HEK293 (cell line): ENCODE data around the gene URAD.

Experiments used
- CTCF ChIP-seq: fragments of 450-650 bp; formaldehyde crosslinking; IDR thresholded peaks from 2 replicates; pipeline ENCODE4 v1.5.1; 2016; ENCODE audit warnings: missing biosample characterization, missing genetic modification characterization
- ZNF362 ChIP-seq: fragments of 450-650 bp; formaldehyde crosslinking; IDR thresholded peaks from 2 replicates; pipeline ENCODE4 v1.5.1; 2016; ENCODE audit warnings: missing biosample characterization, missing genetic modification characterization
- ZNF510 ChIP-seq: fragments of 450-650 bp; formaldehyde crosslinking; IDR thresholded peaks from 2 replicates; pipeline ENCODE4 v1.5.1; 2018; ENCODE audit warnings: mild to moderate bottlenecking, missing genetic modification characterization, missing biosample characterization; ENCODE audit not compliant: insufficient replicate concordance
- ZNF530 ChIP-seq: fragments of 450-650 bp; formaldehyde crosslinking; IDR thresholded peaks from 2 replicates; pipeline ENCODE4 v1.5.1; 2016; ENCODE audit warnings: low read depth, missing biosample characterization, missing genetic modification characterization
- ZNF549 ChIP-seq: fragments of 450-650 bp; IDR thresholded peaks from 2 replicates; pipeline ENCODE4 v1.5.1; 2018; ENCODE audit warnings: missing biosample characterization, missing genetic modification characterization, mild to moderate bottlenecking, inconsistent platforms, moderate library complexity
- ZNF561 ChIP-seq: fragments of 450-650 bp; IDR thresholded peaks from 2 replicates; pipeline ENCODE4 v1.5.1; 2018; ENCODE audit warnings: missing biosample characterization, missing genetic modification characterization, borderline replicate concordance
- ZNF623 ChIP-seq: fragments of 450-650 bp; formaldehyde crosslinking; IDR thresholded peaks from 2 replicates; pipeline ENCODE4 v1.5.1; 2016; ENCODE audit warnings: missing biosample characterization, missing genetic modification characterization
- ZNF830 ChIP-seq: fragments of 450-650 bp; IDR thresholded peaks from 2 replicates; pipeline ENCODE4 v1.5.0; 2018; ENCODE audit warnings: missing biosample characterization, missing genetic modification characterization, low read depth, mild to moderate bottlenecking, moderate library complexity
- TF ChIP-seq, protein P1 (sequence below): fragments of 450-650 bp; formaldehyde crosslinking; IDR thresholded peaks from 2 replicates; pipeline ENCODE4 v1.5.1; 2016; ENCODE audit warnings: missing biosample characterization, missing genetic modification characterization
- TF ChIP-seq, protein P2 (sequence below): fragments of 450-650 bp; formaldehyde crosslinking; IDR thresholded peaks from 2 replicates; pipeline ENCODE4 v1.5.1; 2016; ENCODE audit warnings: missing biosample characterization, missing genetic modification characterization, borderline replicate concordance
- TF ChIP-seq, protein P3 (sequence below): fragments of 450-650 bp; formaldehyde crosslinking; IDR thresholded peaks from 2 replicates; pipeline ENCODE4 v1.5.1; 2017; ENCODE audit warnings: missing biosample characterization, mild to moderate bottlenecking, missing genetic modification characterization, moderate library complexity

DNA sequence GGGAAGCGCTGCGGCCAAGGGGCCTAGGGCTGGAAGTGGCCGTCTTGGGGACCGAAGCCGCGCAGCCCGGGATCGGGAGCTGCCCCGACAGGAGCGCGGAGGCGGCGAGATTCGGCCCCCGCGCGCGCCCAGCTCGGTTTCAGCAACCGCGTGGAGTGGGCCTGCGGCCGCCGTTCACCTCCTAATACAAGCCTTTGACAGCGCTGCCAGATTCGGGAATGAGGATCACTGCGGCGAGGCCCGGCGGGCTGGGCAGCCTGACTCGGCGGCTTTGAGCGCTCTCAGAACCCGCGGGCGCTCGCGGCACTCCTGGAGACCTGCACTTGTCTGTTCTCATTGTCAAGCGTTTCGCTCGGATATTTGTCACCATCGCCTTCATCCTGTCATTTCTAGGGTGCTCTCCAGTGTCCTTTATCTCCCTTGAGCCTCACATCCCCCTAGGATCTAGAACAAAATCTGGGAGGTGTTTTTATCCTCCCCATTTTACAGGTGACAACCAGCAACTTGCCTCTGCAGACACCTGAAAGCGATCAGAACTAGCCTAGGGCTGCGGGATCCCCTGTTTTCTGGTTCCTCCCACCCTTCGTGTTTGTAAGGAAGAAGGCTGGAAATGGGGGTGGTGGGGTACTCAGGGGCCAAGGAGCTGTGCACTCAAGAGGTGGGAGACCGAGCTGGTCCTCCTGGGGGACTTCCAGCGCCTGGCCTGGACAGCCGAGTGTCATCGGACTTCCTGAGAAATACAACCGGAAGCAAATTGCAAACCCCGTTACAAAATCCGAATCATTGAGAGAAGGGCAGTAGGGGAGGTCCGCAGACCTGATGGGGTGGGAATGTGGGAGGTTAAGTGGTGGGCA is 17.9 kb downstream of the URAD start:
- TF ChIP-seq CTCF (tag by site-specific recombination) = no peak
- no peak for TF ChIP-seq ZNF362 (tag by site-specific recombination)
- TF ChIP-seq, protein P1, sequence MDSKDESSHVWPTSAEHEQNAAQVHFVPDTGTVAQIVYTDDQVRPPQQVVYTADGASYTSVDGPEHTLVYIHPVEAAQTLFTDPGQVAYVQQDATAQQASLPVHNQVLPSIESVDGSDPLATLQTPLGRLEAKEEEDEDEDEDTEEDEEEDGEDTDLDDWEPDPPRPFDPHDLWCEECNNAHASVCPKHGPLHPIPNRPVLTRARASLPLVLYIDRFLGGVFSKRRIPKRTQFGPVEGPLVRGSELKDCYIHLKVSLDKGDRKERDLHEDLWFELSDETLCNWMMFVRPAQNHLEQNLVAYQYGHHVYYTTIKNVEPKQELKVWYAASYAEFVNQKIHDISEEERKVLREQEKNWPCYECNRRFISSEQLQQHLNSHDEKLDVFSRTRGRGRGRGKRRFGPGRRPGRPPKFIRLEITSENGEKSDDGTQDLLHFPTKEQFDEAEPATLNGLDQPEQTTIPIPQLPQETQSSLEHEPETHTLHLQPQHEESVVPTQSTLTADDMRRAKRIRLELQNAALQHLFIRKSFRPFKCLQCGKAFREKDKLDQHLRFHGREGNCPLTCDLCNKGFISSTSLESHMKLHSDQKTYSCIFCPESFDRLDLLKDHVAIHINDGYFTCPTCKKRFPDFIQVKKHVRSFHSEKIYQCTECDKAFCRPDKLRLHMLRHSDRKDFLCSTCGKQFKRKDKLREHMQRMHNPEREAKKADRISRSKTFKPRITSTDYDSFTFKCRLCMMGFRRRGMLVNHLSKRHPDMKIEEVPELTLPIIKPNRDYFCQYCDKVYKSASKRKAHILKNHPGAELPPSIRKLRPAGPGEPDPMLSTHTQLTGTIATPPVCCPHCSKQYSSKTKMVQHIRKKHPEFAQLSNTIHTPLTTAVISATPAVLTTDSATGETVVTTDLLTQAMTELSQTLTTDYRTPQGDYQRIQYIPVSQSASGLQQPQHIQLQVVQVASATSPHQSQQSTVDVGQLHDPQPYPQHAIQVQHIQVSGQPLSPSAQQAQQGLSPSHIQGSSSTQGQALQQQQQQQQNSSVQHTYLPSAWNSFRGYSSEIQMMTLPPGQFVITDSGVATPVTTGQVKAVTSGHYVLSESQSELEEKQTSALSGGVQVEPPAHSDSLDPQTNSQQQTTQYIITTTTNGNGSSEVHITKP (tag by site-specific recombination) = no peak
- TF ChIP-seq, protein P2, sequence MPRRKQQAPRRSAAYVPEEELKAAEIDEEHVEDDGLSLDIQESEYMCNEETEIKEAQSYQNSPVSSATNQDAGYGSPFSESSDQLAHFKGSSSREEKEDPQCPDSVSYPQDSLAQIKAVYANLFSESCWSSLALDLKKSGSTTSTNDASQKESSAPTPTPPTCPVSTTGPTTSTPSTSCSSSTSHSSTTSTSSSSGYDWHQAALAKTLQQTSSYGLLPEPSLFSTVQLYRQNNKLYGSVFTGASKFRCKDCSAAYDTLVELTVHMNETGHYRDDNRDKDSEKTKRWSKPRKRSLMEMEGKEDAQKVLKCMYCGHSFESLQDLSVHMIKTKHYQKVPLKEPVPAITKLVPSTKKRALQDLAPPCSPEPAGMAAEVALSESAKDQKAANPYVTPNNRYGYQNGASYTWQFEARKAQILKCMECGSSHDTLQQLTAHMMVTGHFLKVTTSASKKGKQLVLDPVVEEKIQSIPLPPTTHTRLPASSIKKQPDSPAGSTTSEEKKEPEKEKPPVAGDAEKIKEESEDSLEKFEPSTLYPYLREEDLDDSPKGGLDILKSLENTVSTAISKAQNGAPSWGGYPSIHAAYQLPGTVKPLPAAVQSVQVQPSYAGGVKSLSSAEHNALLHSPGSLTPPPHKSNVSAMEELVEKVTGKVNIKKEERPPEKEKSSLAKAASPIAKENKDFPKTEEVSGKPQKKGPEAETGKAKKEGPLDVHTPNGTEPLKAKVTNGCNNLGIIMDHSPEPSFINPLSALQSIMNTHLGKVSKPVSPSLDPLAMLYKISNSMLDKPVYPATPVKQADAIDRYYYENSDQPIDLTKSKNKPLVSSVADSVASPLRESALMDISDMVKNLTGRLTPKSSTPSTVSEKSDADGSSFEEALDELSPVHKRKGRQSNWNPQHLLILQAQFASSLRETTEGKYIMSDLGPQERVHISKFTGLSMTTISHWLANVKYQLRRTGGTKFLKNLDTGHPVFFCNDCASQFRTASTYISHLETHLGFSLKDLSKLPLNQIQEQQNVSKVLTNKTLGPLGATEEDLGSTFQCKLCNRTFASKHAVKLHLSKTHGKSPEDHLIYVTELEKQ (tag by site-specific recombination) = no peak
- TF ChIP-seq ZNF623 (tag by site-specific recombination) = no peak
- TF ChIP-seq ZNF530 (tag by site-specific recombination) = no peak
- no peak for TF ChIP-seq ZNF510 (tag by site-specific recombination)
- no peak for TF ChIP-seq ZNF830 (tag by site-specific recombination)
- TF ChIP-seq ZNF549 (tag by site-specific recombination) = no peak
- TF ChIP-seq ZNF561 (tag by site-specific recombination) = no peak
- TF ChIP-seq, protein P3, sequence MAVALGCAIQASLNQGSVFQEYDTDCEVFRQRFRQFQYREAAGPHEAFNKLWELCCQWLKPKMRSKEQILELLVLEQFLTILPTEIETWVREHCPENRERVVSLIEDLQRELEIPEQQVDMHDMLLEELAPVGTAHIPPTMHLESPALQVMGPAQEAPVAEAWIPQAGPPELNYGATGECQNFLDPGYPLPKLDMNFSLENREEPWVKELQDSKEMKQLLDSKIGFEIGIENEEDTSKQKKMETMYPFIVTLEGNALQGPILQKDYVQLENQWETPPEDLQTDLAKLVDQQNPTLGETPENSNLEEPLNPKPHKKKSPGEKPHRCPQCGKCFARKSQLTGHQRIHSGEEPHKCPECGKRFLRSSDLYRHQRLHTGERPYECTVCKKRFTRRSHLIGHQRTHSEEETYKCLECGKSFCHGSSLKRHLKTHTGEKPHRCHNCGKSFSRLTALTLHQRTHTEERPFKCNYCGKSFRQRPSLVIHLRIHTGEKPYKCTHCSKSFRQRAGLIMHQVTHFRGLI (tag by site-specific recombination) = no peak
